B cell (primary cell): ENCODE results near the gene RPL28.

ENCODE experiments used
- CTCF ChIP-seq: fragments of 200-600 bp; IDR thresholded peaks from one replicate; pipeline ENCODE4 v1.8.0; 2022; ENCODE audit warnings: antibody characterized with exemption, mild to moderate bottlenecking
- EZH2 ChIP-seq: IDR thresholded peaks from 2 replicates; pipeline ENCODE4 v1.6.1; 2012; ENCODE audit warnings: borderline replicate concordance, low read depth, mild to moderate bottlenecking, moderate library complexity, low read length; ENCODE audit not compliant: insufficient read depth, poor library complexity, severe bottlenecking

GRCh38 chr19:55340784-55341147, 45.0 kb upstream of the RPL28 start:
- TF ChIP-seq CTCF (no peak), EZH2 (no peak)
